NCI-H1930 (cell line): ENCODE data around the gene AGK.
"Not testable (repeated sequence)": the region's sequence is repeated elsewhere in the genome, so short reads cannot be mapped to it uniquely, and the experiment has no call there.

Experiments used
- DNase-seq, 2 experiments: peaks; one replicate each; lab custom pipeline; 2025; lab: John Stamatoyannopoulos, UW

The AGK gene

GRCh38 chr7:141587304-141587703 lies 36.1 kb downstream of the AGK start:
- no peak for DNase-seq

- no peak for DNase-seq
These were observed 37.7 kb downstream of the AGK start for GRCh38 chr7:141588912-141589311.

- no peak for DNase-seq
These were observed 38.9 kb downstream of the AGK start for GRCh38 chr7:141590071-141590470.

- no peak for DNase-seq
These were observed 39.5 kb downstream of the AGK start for GRCh38 chr7:141590666-141591065.

- no peak for DNase-seq
These were observed 41.9 kb downstream of the AGK start for GRCh38 chr7:141593134-141593533.

- no peak for DNase-seq
These were observed 46.8 kb downstream of the AGK start for GRCh38 chr7:141597966-141598365.

GRCh38 chr7:141598408-141598807 lies 47.2 kb downstream of the AGK start:
- no peak for DNase-seq

- DNase-seq, result no peak
These were observed 49.2 kb downstream of the AGK start for GRCh38 chr7:141600168-141601006.

- no peak for DNase-seq
These were observed 58.4 kb downstream of the AGK start for GRCh38 chr7:141609576-141609975.

GRCh38 chr7:141610671-141611070 lies 59.5 kb downstream of the AGK start:
- no peak for DNase-seq

GRCh38 chr7:141612861-141613260 lies 61.7 kb downstream of the AGK start:
- no peak for DNase-seq

- no peak for DNase-seq
These were observed 66.1 kb downstream of the AGK start for GRCh38 chr7:141617280-141617679.

- DNase-seq, result no peak
These were observed 68.5 kb downstream of the AGK start for GRCh38 chr7:141619745-141620144.

GRCh38 chr7:141624763-141625162 lies 73.6 kb downstream of the AGK start:
- DNase-seq, result no peak

- no peak for DNase-seq
These were observed 79.4 kb downstream of the AGK start for GRCh38 chr7:141630621-141631020.

- no peak for DNase-seq
These were observed 80.3 kb downstream of the AGK start for GRCh38 chr7:141631525-141631924.

GRCh38 chr7:141634065-141634464 lies 82.9 kb downstream of the AGK start:
- no peak for DNase-seq

GRCh38 chr7:141636053-141636452 lies 84.8 kb downstream of the AGK start:
- no peak for DNase-seq

- no peak for DNase-seq
These were observed 89.1 kb downstream of the AGK start for GRCh38 chr7:141640239-141640840.

- DNase-seq, result no peak
These were observed 90.7 kb downstream of the AGK start for GRCh38 chr7:141641876-141642275.

GRCh38 chr7:141645188-141645587 lies 94.0 kb downstream of the AGK start:
- no peak for DNase-seq

- DNase-seq, result no peak
These were observed 95.7 kb downstream of the AGK start for GRCh38 chr7:141646826-141647480.

GRCh38 chr7:141647701-141648100 lies 96.5 kb downstream of the AGK start:
- not testable (repeated sequence) for DNase-seq
